Epidermal melanocyte (primary cell): ENCODE measurements around the gene TMEM217.
"Not testable (repeated sequence)": the region's sequence is repeated elsewhere in the genome, so short reads cannot be mapped to it uniquely, and the experiment has no call there.

Experiments
- DNase-seq: peaks from one replicate; pipeline ENCODE4 v3.0.0; 2011; ENCODE audit warnings: low spot score; ENCODE audit not compliant: insufficient read length

Gene TMEM217

GRCh38 chr6:37185949-37186720 lies 71.8 kb downstream of the TMEM217 start:
- not testable (repeated sequence) for DNase-seq

- DNase-seq = no peak
Measured at GRCh38 chr6:37182736-37183590, 75.0 kb downstream of the TMEM217 start.

- not testable (repeated sequence) for DNase-seq
Measured at GRCh38 chr6:37180610-37181009, 77.3 kb downstream of the TMEM217 start.

GRCh38 chr6:37180075-37180474 lies 77.9 kb downstream of the TMEM217 start:
- no peak for DNase-seq

- no peak for DNase-seq
Measured at GRCh38 chr6:37177935-37178517, 79.9 kb downstream of the TMEM217 start.

- no peak for DNase-seq
Measured at GRCh38 chr6:37177077-37177934, 80.6 kb downstream of the TMEM217 start.

- DNase-seq = no peak
Measured at GRCh38 chr6:37176268-37177076, 81.5 kb downstream of the TMEM217 start.

GRCh38 chr6:37175332-37176267 lies 82.3 kb downstream of the TMEM217 start:
- no peak for DNase-seq

- no peak for DNase-seq
Measured at GRCh38 chr6:37174515-37175331, 83.2 kb downstream of the TMEM217 start.

GRCh38 chr6:37174196-37174514 lies 83.8 kb downstream of the TMEM217 start:
- DNase-seq = no peak

- DNase-seq = no peak
Measured at GRCh38 chr6:37173493-37174195, 84.3 kb downstream of the TMEM217 start.

GRCh38 chr6:37172912-37173492 lies 84.9 kb downstream of the TMEM217 start:
- no peak for DNase-seq

GRCh38 chr6:37171970-37172812 lies 85.8 kb downstream of the TMEM217 start:
- DNase-seq = peak; percentile 90

- no peak for DNase-seq
Measured at GRCh38 chr6:37171201-37171969, 86.6 kb downstream of the TMEM217 start.

GRCh38 chr6:37170273-37171200 lies 87.4 kb downstream of the TMEM217 start:
- DNase-seq = no peak
